DMS53 treated with DMSO at 0.1 percent for 48 hours (cell line): Measurements from ENCODE around the gene MAP3K7CL.
"Not testable (repeated sequence)": the region's sequence is repeated elsewhere in the genome, so short reads cannot be mapped to it uniquely, and the experiment has no call there.

Source experiments
- DNase-seq: peaks from one replicate; lab custom pipeline; 2025; ENCODE audit not compliant: unreplicated experiment; lab: John Stamatoyannopoulos, UW

The MAP3K7CL gene

DNA sequence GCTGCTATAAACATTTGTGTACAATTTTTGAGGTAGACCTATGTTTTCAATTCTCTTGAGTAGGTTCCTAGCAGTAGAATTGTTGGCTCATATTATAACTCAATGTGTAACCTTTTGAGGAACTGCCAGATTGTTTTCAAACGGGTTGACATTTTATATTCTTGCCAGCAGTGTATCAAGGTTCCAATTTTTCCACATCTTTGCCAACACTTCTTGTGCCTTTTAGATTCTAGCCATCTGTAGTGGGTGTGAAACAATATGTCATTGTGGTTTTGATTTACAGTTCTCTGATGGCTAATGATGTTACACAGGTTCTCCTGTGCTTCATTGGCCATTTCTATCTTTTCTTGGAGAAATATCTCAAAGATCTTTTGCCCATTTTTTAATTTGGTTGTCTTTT, 36.4 kb downstream of the MAP3K7CL start:
- no peak for DNase-seq

GRCh38 chr21:29167481-29167880, 37.0 kb downstream of the MAP3K7CL start:
- DNase-seq: not testable (repeated sequence)

- DNase-seq: no peak
Observed at GRCh38 chr21:29168891-29169315, 38.5 kb downstream of the MAP3K7CL start.

DNA sequence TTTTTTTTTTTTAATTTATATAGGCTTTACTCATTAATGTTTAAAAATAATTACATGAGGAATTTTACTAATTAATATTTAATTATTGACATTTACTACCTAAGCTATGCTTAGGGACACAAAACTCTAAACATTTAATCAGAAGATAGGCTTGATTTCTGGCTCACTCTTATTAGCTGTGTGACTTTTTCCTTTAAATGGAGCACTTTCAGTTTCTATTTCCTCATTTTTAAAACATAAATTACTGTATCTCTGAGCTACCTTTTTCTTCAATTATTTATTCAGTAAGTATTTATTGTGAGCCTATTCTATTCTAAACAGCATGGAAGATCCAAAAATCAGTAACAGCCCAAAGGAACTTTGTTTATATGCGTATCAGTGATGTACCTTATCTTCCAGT, 40.5 kb downstream of the MAP3K7CL start:
- no peak for DNase-seq

DNA sequence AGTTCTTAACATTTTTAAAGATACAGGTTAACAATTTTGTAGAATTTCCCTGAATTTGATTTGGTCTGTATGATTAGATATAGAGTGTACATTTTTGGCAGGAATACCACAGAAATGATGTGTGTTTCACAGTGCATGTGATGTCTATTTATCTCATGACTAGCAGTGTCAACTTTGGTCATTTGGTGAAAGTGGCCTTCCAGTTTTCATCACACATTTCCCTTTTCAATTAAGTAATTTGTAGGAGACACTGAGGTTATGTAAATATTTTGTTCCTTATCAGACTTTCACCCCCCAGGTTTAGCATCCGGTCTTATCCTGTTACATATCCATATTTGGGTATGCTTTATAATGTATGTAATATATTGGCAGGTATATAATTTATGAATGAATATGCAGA, 41.8 kb downstream of the MAP3K7CL start:
- DNase-seq: no peak

DNA sequence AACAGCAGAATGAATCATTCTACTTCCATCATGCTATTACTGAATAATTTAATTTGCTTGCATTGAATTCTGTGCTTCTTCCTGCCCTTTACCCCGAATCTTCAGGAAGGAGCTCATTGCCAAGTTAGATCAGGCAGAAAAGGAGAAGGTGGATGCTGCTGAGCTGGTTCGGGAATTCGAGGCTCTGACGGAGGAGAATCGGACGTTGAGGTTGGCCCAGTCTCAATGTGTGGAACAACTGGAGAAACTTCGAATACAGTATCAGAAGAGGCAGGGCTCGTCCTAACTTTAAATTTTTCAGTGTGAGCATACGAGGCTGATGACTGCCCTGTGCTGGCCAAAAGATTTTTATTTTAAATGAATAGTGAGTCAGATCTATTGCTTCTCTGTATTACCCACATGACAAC, 44.2 kb downstream of the MAP3K7CL start:
- no peak for DNase-seq

DNA sequence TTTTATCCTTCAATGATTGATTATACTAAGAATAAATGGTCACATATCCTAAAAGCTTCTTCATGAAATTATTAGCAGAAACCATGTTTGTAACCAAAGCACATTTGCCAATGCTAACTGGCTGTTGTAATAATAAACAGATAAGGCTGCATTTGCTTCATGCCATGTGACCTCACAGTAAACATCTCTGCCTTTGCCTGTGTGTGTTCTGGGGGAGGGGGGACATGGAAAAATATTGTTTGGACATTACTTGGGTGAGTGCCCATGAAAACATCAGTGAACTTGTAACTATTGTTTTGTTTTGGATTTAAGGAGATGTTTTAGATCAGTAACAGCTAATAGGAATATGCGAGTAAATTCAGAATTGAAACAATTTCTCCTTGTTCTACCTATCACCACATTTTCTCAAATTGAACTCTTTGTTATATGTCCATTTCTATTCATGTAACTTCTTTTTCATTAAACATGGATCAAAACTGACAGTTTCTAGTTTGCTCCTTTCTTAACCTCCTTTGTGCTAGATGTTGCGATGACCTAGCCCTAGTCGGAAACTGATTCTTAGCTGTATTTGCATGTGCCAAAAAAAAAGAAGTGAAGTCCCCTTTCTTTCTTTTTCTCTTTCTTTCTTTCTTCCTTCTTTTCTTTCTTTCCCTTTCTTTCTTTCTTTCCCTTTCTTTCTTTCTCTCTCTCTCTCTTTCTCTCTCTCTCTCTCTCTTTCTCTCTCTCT, 45.1 kb downstream of the MAP3K7CL start:
- peak; percentile 21 for DNase-seq

GRCh38 chr21:29176471-29177120, 46.2 kb downstream of the MAP3K7CL start:
- DNase-seq: no peak

DNA sequence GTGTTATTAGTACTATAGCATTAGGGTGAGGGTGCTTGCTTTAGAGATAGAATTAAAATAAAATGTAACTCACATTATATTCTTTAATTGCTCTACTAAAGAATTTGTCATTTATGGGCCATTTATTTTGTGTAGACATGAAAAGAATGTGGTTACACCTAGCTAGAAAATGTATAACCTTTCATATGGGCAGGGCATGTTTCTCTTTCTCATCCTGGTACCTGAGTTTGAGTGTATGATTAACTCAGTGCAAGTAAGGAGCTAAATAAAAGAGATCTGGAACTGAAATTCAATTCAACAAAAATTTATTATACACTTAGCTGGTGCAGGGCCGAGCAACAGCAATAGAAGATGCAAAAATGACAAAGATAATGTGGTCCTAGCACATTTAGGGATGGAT, 47.4 kb downstream of the MAP3K7CL start:
- DNase-seq: no peak

DNA sequence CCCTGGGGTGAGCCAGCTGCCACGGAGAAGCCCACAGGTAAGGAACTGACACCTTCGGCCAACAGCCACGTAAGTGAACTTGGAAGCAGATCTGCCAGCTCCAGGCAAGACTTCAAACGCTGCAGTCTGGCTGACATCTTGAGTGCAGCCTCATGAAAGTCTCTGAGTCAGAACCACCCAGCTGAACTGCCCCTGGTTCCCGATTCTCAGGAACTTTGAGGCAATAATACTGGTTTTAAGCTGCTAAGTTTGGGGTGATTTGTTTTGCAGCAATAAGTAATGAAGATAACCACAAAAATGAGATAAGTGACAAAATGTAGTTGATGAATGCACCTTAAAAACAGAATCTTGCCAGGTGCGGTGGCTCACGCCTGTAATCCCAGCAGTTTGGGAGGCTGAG, 48.5 kb downstream of the MAP3K7CL start:
- DNase-seq: no peak

DNA sequence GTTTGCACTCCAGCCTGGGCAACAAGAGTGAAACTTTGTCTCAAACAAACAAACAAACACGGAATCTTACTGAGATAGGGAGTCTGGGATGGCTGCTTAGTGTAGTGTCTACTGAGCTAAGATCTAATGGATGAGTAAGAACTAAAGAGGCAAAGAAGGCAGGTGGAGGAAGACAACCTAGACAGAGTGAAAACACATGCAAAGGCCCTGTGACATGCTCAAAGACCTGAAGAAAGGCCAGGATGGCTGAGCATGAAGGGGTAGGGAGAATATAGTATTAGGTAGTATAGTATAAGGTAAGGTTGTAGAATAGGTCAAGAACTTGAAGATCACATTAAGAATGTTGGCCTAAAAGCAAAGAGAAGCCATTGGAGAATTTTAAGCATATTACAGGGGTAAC, 49.1 kb downstream of the MAP3K7CL start:
- DNase-seq: no peak

GRCh38 chr21:29181799-29182470, 51.5 kb downstream of the MAP3K7CL start:
- DNase-seq: peak; percentile 2

DNA sequence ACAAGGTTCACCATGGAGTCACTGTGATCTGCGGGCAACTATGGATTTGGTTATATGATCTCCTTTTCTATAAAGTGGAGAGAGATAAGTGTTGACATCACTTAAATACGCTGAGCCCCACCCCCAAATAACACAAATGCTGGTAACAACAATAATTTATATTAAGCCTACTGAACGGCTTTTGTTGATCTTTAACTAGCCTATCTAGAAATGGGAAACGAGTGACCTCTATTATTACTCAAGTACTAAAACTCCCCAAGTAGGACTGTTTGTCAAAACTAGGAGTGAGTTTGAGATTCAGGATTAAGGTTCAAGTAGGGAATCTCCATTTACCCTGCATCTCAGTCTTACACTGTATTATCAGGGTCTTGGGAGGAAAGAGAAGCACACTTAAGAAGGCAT, 52.2 kb downstream of the MAP3K7CL start:
- DNase-seq: no peak

DNA sequence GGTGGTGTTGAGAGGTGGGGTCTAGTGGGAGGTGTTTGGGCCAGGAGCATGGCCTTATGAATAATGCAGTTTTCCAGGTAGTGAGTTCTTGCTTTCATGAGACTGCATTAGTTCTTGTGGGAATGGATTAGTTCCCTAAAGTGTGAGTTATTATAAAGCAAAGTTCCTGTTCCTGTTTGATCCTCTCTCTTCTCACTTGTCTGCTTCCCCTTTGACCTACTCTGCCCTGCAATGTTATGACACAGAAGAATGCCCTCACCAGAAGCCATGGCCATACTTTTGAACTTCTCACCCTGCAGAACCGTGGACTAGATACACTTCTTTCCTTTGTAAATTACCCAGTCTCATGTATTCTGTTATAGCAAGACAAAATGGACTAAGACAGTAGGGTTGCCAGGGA, 53.6 kb downstream of the MAP3K7CL start:
- no peak for DNase-seq

DNA sequence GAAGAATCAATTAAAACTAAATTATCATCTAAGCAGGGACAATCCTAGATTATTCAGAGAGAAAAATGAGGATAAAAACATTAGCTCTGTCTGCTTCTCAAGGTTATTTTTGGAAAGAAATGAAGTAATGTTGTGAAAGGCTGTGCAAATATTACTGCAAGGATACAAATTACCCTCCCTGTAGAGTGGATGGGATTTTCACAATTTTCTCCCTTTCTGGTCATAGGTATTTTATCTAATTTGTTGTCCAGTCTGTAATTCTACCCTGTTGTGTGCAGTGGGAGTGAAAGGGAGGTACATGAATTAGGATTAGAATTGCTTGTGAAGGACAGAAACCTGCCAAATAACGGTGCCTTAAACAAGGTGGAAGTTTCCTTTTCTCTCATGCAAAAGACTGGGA, 54.7 kb downstream of the MAP3K7CL start:
- DNase-seq: no peak

DNA sequence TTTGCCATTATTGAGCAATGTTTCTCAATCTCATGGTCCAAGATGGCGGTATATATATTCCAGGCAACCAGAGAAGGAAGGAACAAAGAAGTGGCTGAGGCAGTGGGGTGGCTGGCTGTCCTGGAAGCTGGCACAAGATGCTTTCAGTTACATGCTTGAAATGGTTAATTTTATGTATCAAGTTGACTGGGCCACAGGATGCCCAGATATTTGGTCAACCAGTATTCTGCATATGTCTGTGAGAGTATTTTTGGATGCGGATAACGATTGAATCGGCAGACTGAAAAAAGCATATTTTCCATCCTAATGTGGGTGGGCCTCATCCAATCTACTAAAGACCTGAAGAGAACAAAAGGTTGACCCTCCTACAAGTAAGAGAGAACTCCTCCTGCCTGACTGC, 55.2 kb downstream of the MAP3K7CL start:
- no peak for DNase-seq

GRCh38 chr21:29186246-29186645, 55.8 kb downstream of the MAP3K7CL start:
- DNase-seq: no peak

DNA sequence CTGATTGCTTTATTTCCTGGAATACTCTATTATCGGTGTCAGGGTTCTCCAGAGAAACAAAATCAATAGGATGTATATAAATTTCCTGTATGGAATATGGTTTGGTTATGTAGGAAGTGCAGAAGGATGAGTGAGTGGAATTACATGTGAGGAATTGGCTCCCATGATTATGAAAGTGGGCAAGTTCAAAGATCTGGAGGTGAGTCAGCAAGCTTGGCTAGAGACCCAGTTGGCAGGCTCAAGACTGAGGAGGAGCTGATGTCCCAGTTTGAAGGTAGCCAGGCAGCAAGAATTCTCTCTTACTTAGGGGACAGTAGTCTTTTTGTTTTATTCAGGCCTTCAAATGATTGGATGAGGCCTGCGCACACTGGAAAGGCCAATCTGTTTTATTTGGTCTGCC, 57.5 kb downstream of the MAP3K7CL start:
- DNase-seq: no peak

DNA sequence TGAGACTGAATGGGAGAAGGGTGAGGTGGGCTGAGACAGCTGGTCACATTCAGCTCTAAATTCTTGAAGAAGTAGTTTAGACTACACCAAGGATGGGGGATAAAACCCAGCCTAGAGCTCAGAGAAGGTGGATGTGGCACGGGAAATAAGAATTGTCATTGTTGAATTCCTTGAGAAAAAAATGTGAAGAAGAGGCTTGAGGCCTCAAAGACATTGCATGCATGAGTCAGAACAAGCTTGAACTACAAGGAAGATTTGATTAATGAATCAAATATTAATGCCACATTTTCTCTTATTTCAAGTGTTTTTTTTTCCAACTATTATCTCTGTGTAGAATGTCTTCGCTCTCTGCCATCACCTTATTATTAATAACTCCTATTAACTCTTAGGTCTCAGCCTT, 58.9 kb downstream of the MAP3K7CL start:
- no peak for DNase-seq

- DNase-seq: no peak
Observed at GRCh38 chr21:29190923-29191331, 60.5 kb downstream of the MAP3K7CL start.

DNA sequence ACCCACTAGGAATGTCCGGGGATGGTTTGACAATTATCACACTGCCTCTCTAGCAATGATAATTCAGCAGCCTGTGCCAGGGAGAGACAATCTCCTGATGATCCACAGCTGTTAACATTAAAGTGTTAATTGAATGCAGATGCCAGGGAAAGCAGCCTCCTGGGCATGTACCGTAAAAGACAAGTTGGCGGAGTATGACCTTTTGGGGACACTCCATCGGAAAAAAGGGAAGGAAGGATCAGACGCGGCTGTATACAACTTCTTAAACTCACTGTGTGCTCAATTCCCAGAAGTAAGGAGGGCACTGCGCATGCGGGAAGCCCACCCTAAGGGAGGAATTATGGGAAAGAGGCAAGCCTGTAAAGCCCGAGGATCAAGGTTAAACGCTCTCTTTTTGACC, 62.6 kb downstream of the MAP3K7CL start:
- DNase-seq: no peak

GRCh38 chr21:29193901-29194300, 63.5 kb downstream of the MAP3K7CL start:
- DNase-seq: no peak
